ENCODE results near the gene ACOT8. TPM values are rescaled to one million over a fixed set of nuclear protein-coding genes. Genes with fewer than 3 reads are reported as not detected.

Gene ACOT8
- total and polyA plus RNA-seq, 11 donors, result 22.5 to 57.8 (median 32.4) TPM

DNA sequence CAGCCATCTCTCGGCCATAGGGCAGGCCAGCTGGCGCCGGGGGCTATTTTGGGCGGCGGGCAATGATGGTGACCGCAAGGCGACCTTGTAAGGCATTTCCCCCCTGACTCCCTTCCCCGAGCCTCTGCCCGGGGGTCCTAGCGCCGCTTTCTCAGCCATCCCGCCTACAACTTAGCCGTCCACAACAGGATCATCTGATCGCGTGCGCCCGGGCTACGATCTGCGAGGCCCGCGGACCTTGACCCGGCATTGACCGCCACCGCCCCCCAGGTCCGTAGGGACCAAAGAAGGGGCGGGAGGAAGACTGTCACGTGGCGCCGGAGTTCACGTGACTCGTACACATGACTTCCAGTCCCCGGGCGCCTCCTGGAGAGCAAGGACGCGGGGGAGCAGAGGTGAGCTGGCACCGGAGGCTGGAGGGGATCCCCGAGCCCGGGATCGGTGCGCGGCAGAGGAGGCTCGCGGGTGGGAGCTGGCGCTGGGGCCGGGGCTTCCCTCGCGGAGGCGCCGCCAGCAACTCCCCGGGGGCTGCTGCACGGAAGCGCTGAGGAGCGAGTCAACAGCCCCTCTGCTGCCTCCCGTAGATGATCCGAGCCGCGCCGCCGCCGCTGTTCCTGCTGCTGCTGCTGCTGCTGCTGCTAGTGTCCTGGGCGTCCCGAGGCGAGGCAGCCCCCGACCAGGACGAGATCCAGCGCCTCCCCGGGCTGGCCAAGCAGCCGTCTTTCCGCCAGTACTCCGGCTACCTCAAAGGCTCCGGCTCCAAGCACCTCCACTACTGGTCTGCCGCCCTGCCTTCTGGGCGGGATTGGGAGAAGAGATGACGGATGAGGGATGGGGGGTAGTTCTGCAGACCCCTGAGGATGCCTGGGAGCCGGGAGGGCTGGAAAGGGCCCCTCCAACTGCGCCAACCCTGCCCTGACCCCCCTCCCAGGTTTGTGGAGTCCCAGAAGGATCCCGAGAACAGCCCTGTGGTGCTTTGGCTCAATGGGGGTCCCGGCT lies 34.1 kb upstream of the ACOT8 start, which contains the start of the genes CTSA and NEURL2:
CTSA (plus strand) TSS at position 351 of the 999 bp plus-strand sequence; CDS start at position 585, 234 bp downstream.
NEURL2 (minus strand) TSS at position 224 of the 999 bp plus-strand sequence; CDS start at position 7, 217 bp downstream.
- Histone ChIP-seq H3K27ac (peak within 1 kb of the TSS; percentile 74 to 97 (median 90)), H3K4me3 (peak within 1 kb of the TSS; percentile 53 to 98 (median 80)), H3K4me1 (peaks cover 3 to 37% (median 23%) of the 10 kb centered on the region in 12 donors), H3K36me3 (peaks cover 0 to 62% (median 54%) of the 10 kb centered on the region in 9 donors), H3K9me3 (no peaks in the 10 kb centered on the region), H3K27me3 (no peaks in the 10 kb centered on the region)
- ATAC-seq (peak; percentile 77 to 91 (median 86)), DNase-seq (peak; percentile 93 to 97 (median 95))
- TF ChIP-seq, protein P1, sequence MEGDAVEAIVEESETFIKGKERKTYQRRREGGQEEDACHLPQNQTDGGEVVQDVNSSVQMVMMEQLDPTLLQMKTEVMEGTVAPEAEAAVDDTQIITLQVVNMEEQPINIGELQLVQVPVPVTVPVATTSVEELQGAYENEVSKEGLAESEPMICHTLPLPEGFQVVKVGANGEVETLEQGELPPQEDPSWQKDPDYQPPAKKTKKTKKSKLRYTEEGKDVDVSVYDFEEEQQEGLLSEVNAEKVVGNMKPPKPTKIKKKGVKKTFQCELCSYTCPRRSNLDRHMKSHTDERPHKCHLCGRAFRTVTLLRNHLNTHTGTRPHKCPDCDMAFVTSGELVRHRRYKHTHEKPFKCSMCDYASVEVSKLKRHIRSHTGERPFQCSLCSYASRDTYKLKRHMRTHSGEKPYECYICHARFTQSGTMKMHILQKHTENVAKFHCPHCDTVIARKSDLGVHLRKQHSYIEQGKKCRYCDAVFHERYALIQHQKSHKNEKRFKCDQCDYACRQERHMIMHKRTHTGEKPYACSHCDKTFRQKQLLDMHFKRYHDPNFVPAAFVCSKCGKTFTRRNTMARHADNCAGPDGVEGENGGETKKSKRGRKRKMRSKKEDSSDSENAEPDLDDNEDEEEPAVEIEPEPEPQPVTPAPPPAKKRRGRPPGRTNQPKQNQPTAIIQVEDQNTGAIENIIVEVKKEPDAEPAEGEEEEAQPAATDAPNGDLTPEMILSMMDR (IDR thresholded peaks at IDR 0.05), result peak in 2 of 12 donors; percentile 3 to 7
- peak in 1 of 2 donors; percentile 68 for TF ChIP-seq POLR2A (IDR thresholded peaks at IDR 0.05)
- WGBS, 4 donors, result 1 to 3% (median 1%) methylated on average over 23 to 78 of the region's 78 CpGs
- intact Hi-C loops (cut with DNase I), result loop anchor here in 9 of 10 donors (1.0 to 10.0 kb wide), 11 partner anchors 41 to 81 kb away; partner anchors contain the start of genes PCIF1 (in 5 of the 9) and ZNF335 (in 1 of the 9)

DNA sequence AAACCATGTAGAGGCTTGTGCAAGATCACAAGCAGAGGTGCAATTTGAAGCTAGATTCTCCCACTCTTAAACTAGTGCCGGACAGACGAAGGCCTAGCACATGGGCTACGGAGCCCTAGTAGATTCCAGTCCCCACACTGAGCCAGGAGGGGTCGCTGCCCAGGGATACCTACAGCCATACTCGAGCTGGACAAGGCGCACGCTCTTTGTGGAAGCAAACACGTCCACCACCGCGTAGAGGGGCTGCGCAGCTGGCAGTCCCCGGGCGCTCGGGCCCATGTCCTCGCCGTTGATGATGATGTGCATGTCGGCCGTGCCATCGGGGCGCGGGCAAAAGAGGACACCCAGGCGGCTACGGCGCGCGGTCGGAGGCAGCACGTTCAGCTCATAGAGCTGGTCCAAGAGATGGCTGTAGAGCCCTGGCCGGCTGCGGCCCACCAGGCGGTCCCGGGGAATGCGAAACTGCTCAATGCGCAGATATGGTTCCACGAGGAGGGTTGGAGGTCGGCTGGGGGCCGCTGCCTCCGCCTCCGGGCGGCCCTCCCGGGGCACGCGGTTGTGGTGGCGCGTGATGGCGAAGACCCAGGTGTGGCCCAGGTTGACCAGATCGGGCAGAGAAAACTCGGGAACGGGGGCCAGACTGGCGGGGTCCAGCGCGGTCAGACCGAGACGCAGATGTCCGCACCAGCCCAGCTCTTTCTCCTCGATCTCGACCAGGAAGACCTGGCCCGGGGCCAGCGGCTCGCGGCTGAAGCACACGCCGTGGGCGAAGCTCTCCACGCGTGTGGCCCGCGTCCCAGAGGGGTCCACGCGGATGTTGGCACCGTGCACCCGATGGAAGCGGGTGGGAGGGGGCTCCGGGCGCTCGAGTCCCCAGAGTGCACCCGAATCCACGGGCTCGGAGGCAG lies 33.1 kb upstream of the ACOT8 start:
- peaks cover 0 to 62% (median 49%) of the 10 kb centered on the region in 9 donors for H3K36me3 ChIP-seq
- WGBS, 4 donors, result 0 to 1% (median 1%) methylated on average over 27 to 79 of the region's 79 CpGs
- intact Hi-C loops (cut with DNase I), result loop anchor here in 9 of 10 donors (1.0 to 10.0 kb wide), 10 partner anchors 42 to 82 kb away; partner anchors contain the start of genes PCIF1 (in 5 of the 9) and ZNF335 (in 1 of the 9)

DNA sequence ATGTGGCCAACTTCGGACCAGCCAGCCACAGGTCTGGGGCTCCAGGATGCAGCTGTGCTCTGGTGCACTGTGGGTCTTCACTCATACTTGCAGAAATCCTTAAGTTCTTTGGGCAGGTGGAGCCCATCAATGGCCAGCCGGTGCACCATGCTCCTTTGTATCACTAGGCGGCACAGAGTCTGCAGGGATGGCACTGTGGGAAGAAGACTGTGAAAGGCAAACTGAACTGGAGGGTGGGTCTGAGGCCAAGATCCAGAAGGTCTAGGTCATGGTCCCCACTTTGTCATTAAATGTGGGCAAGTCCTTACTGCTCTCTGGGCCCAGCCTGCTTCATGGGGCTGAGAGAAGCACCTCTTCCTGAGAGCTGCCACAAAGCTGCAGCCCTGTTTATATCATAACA lies 31.5 kb upstream of the ACOT8 start:
- H3K4me3 ChIP-seq, result no peak overlapping the region
- ATAC-seq (no peak), DNase-seq (no peak)
- no peaks in the 10 kb centered on the region for H3K9me3 ChIP-seq
- intact Hi-C loops (cut with DNase I), result loop anchor here in 1 of 10 donors (5.0 kb wide), 1 partner anchor 49 kb away; no protein-coding TSS in a partner anchor
- TF ChIP-seq POLR2A (IDR thresholded peaks at IDR 0.05), result no peak
- TF ChIP-seq, protein P1 (IDR thresholded peaks at IDR 0.05), result no peak
- H3K27me3 ChIP-seq, result no peaks in the 10 kb centered on the region
- no peak overlapping the region for H3K27ac ChIP-seq
- H3K36me3 ChIP-seq, result peaks cover 0 to 59% (median 38%) of the 10 kb centered on the region in 9 donors
- peaks cover 3 to 47% (median 27%) of the 10 kb centered on the region in 12 donors for H3K4me1 ChIP-seq
- WGBS, 4 donors, result 72 to 82% (median 81%) methylated on average over 3 of the region's 3 CpGs

More for the DNA sequence above, 33.1 kb upstream of the ACOT8 start:
- DNase-seq (peak; percentile 85 to 92 (median 87)), ATAC-seq (peak; percentile 62 to 83 (median 77))
- H3K4me1 ChIP-seq, result peaks cover 3 to 37% (median 23%) of the 10 kb centered on the region in 12 donors
- H3K27me3 ChIP-seq, result no peaks in the 10 kb centered on the region
- no peak for TF ChIP-seq POLR2A (IDR thresholded peaks at IDR 0.05)
- TF ChIP-seq, protein P1 (IDR thresholded peaks at IDR 0.05), result peak; percentile 51 to 86 (median 68)
- no peaks in the 10 kb centered on the region for H3K9me3 ChIP-seq
- peak overlapping the region; percentile 74 to 97 (median 90) for H3K27ac ChIP-seq
- H3K4me3 ChIP-seq, result peak overlapping the region; percentile 53 to 98 (median 80)

Measured in heart left ventricle (tissue), 16 donors.